Endothelial cell of umbilical vein (primary cell): ENCODE data around the gene GALNT9. TPM values are rescaled to one million over a fixed set of nuclear protein-coding genes. Genes with fewer than 3 reads are reported as not detected.

ENCODE experiments used
- BruUV-seq: library from RNA; stranded (reverse); fragments of 400-500 nt; replicated peaks from 2 replicates; lab custom pipeline; 2021; lab: Mats Ljungman, UMichigan
- CTCF ChIA-PET: fragments of 300-600, 350-600 bp; sonication (Branson Sonifier 250); formaldehyde crosslinking; loops from one replicate; lab custom pipeline; 2021; ENCODE audit warnings: antibody characterized with exemption, inconsistent platforms; lab: Charles Lee
- POLR2A ChIA-PET: fragments of 300-600, 350-600 bp; sonication (Branson Sonifier 250); formaldehyde crosslinking; loops from one replicate; lab custom pipeline; 2021; ENCODE audit warnings: antibody characterized with exemption, inconsistent platforms; lab: Charles Lee
- DNase-seq: peaks from one replicate; pipeline ENCODE4 v3.0.0-alpha.2; 2011; ENCODE audit warnings: low read depth, low spot score
- FAIRE-seq: peaks from 2 replicates; lab custom pipeline; 2011; peaks lifted over from hg19 to GRCh38; lab: Jason Lieb, UNC
- H2AFZ ChIP-seq: 2 replicates; pipeline ENCODE4 v1.6.0; 2012; ENCODE audit warnings: low read depth, low read length, control low read depth, inconsistent platforms
- H3K27ac ChIP-seq: 2 replicates; pipeline ENCODE4 v1.5.1; 2011; ENCODE audit warnings: low read depth, mild to moderate bottlenecking, control low read depth, low read length, moderate library complexity; ENCODE audit not compliant: insufficient read depth
- H3K27me3 ChIP-seq, 2 experiments: 2 replicates each; pipeline versions ENCODE4 v1.6.0 to v1.6.1; 2011; ENCODE audit warnings: low read length in 2 of 2, mixed read lengths in 1 of 2; ENCODE audit not compliant: control insufficient read depth in 2 of 2, insufficient read depth in 2 of 2
- H3K36me3 ChIP-seq, 2 experiments: 2 replicates in 1 of 2; 3 replicates in 1 of 2; pipeline ENCODE4 v1.5.1; 2011; ENCODE audit warnings: low read length in 2 of 2, mild to moderate bottlenecking in 1 of 2, moderate library complexity in 1 of 2; ENCODE audit not compliant: control insufficient read depth in 2 of 2, insufficient read depth in 2 of 2; ENCODE audit errors: extremely low read depth in 1 of 2
- H3K4me1 ChIP-seq: 3 replicates; pipeline ENCODE4 v1.5.1; 2011; ENCODE audit warnings: mild to moderate bottlenecking, low read length; ENCODE audit not compliant: control insufficient read depth, insufficient read depth; ENCODE audit errors: extremely low read depth
- H3K4me2 ChIP-seq: 2 replicates; pipeline ENCODE4 v1.6.1; 2011; ENCODE audit warnings: low read length, control low read depth, mixed read lengths; ENCODE audit not compliant: insufficient read depth
- H3K4me3 ChIP-seq, 3 experiments: fragments of 200-600 bp in 1 of 3; sonication (generic), shearing (Covaris generic) in 1 of 3; replicated peaks in 1 of 3; 2 replicates each; pipeline ENCODE4 v1.5.1; 2011 to 2016; ENCODE audit warnings: control low read depth in 3 of 3, low read length in 3 of 3, mild to moderate bottlenecking in 2 of 3, inconsistent platforms in 1 of 3, low read depth in 1 of 3, moderate library complexity in 1 of 3; ENCODE audit not compliant: insufficient read depth in 1 of 3
- H3K79me2 ChIP-seq: 2 replicates; pipeline ENCODE4 v1.6.0; 2012; ENCODE audit warnings: low read length, inconsistent platforms; ENCODE audit not compliant: control insufficient read depth, insufficient read depth
- H3K9ac ChIP-seq: replicated peaks from 2 replicates; pipeline ENCODE3; 2011; ENCODE audit warnings: low read length, control low read depth; ENCODE audit not compliant: insufficient read depth; ENCODE audit errors: extremely low read depth
- H3K9me1 ChIP-seq: replicated peaks from 3 replicates; pipeline ENCODE4 v1.6.0; 2011; ENCODE audit warnings: mild to moderate bottlenecking, low read length; ENCODE audit not compliant: control insufficient read depth, insufficient read depth; ENCODE audit errors: extremely low read depth
- H3K9me3 ChIP-seq: replicated peaks from 2 replicates; pipeline ENCODE4 v1.5.1; 2012; ENCODE audit warnings: low read length, inconsistent platforms; ENCODE audit not compliant: control insufficient read depth, insufficient read depth
- H4K20me1 ChIP-seq: replicated peaks from 2 replicates; pipeline ENCODE3; 2011; ENCODE audit warnings: mild to moderate bottlenecking, low read length; ENCODE audit not compliant: control insufficient read depth, insufficient read depth; ENCODE audit errors: extremely low read depth
- EZH2 ChIP-seq: IDR thresholded peaks from 2 replicates; pipeline ENCODE4 v1.6.1; 2012; ENCODE audit warnings: borderline replicate concordance, low read depth, mild to moderate bottlenecking, moderate library complexity, low read length, inconsistent platforms; ENCODE audit not compliant: severe bottlenecking
- FOS ChIP-seq: IDR thresholded peaks from 2 replicates; pipeline ENCODE4 v1.6.1; 2011; ENCODE audit warnings: mild to moderate bottlenecking, low read length, moderate library complexity, borderline replicate concordance; ENCODE audit not compliant: insufficient read depth
- GATA2 ChIP-seq: IDR thresholded peaks from 2 replicates; pipeline ENCODE4 v1.7.0; 2011; ENCODE audit warnings: low read depth, mild to moderate bottlenecking, moderate library complexity, mixed read lengths, low read length; ENCODE audit not compliant: insufficient read length, insufficient read depth
- JUN ChIP-seq: IDR thresholded peaks from 2 replicates; pipeline ENCODE4 v1.6.1; 2011; ENCODE audit warnings: borderline replicate concordance, low read depth; ENCODE audit not compliant: insufficient read length, insufficient read depth
- MYC ChIP-seq: IDR thresholded peaks from one replicate; pipeline ENCODE4 v1.6.1; 2011; ENCODE audit warnings: mild to moderate bottlenecking, low read depth, low read length
- POLR2A ChIP-seq: IDR thresholded peaks from 2 replicates; pipeline ENCODE4 v1.6.1; 2012; ENCODE audit warnings: low read depth, mild to moderate bottlenecking, control low read depth, low read length
- POLR2AphosphoS5 ChIP-seq: IDR thresholded peaks from 2 replicates; pipeline ENCODE4 v1.6.1; 2012; ENCODE audit warnings: low read depth, mild to moderate bottlenecking, control low read depth, low read length, moderate library complexity; ENCODE audit not compliant: insufficient read depth
- dilution Hi-C: fragments of 300-500 bp; cut with MboI; formaldehyde crosslinking; loops from one replicate; pipeline ENCODE4 v1.15.0; 2019; ENCODE audit warnings: low sequenced_read_pairs; ENCODE audit not compliant: extremely low pct_ligation_motif_present
- intact Hi-C: fragments of 100-400 bp; cut with micrococcal nuclease; formaldehyde crosslinking; loops from one replicate; pipeline ENCODE4 v1.10.0; 2022
- polyA plus RNA-seq, 4 experiments: library from polyadenylated mRNA; depleted of rRNA in 3 of 4; stranded (reverse) in 3 of 4; unstranded in 1 of 4; fragments of >200 nt; gene quantifications; 2 replicates each; pipeline versions ENCODE4 v1.2.1 to v1.2.3, GENCODE V29; 2011 to 2012; ENCODE audit warnings: missing spikeins in 1 of 4
- total RNA-seq: library from RNA; stranded (reverse); gene quantifications from 2 replicates; pipeline ENCODE4 v1.2.3, GENCODE V29; 2021
- TF ChIP-seq, protein P1 (sequence below), 2 donors: IDR thresholded peaks; 1 replicate in 1 of 2; 2 replicates in 1 of 2; pipeline ENCODE4 v1.5.1; 2011; ENCODE audit warnings: low read length in 2 of 2, mild to moderate bottlenecking in 2 of 2, moderate library complexity in 2 of 2, control low read depth in 1 of 2, inconsistent platforms in 1 of 2, low read depth in 1 of 2; ENCODE audit not compliant: insufficient read depth in 1 of 2; ENCODE audit errors: extremely low read depth in 1 of 2
- TF ChIP-seq, protein P2 (sequence below): IDR thresholded peaks from 2 replicates; pipeline ENCODE4 v1.6.1; 2011; ENCODE audit not compliant: insufficient read depth, insufficient read length

Gene GALNT9
- total and polyA plus RNA-seq, 2 donors (not counting 3 experiments of a cell fraction or from before 2014, with no cell fraction given), result 0.14 to 0.73 TPM

DNA sequence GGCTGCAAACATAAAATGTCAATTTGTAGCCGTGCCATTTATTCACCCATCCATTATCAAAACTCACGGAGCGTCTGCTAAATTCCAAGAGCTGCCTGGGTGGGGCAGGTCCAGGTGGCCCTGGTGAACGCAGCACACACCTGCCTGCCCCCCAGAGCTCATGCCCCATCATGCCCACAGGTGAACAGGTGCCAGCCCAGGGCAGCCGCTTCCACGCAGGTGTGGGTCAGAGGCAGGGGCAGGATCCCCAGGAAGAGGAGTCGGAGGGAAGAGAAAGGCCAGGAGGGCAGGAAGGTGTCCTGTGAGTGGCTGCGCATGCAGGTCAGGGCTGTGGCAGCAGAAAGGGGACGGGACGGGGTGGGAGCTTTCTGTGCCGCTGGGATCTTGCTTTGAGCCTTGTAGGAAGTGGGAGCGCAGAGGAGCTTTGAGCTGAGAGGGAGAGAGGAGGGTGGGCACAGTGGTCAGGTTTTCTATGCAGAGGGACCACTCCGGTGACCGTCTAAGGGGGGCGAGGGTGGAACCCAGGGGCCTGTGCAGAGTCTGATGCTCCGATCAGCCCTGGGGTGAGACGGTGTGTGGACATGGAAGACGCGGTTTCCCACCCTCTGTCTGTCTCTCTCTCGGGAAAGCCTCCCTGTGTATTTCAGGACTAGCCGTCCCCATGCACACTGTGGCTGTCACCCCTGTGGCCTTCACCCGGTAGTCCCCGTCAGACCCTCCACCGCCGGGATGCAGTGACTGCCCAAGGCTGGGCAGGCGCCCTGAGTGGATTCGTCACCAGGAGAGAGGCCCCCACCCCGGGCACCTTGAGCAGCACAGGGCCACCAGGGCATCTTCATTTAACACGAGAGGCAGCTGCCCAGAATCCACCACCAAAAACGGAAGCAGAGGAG is 26.7 kb downstream of the GALNT9 start:
- intact Hi-C loops, result no loop called here
- CTCF ChIA-PET, result no interaction called here
- H3K9me1 ChIP-seq, result no peaks in the 10 kb centered on the region
- H3K9ac ChIP-seq, result no peak overlapping the region
- H3K4me2 ChIP-seq, result no peak overlapping the region
- H3K9me3 ChIP-seq, result no peaks in the 10 kb centered on the region
- H2AFZ ChIP-seq, result no peak overlapping the region
- DNase-seq (no peak), FAIRE-seq (no peak)
- dilution Hi-C loops, result no loop called here
- H3K27me3 ChIP-seq, result no peaks in the 10 kb centered on the region
- BruUV-seq, result no TSS peak
- H3K4me3 ChIP-seq, result no peak overlapping the region
- H3K4me1 ChIP-seq, result no peaks in the 10 kb centered on the region
- no peaks in the 10 kb centered on the region for H3K79me2 ChIP-seq
- H4K20me1 ChIP-seq, result no peaks in the 10 kb centered on the region
- H3K36me3 ChIP-seq, result no peaks in the 10 kb centered on the region
- no peak overlapping the region for H3K27ac ChIP-seq
- POLR2A ChIA-PET, result no interaction called here
- no peak for TF ChIP-seq GATA2
- no peak for TF ChIP-seq FOS
- TF ChIP-seq, protein P1, sequence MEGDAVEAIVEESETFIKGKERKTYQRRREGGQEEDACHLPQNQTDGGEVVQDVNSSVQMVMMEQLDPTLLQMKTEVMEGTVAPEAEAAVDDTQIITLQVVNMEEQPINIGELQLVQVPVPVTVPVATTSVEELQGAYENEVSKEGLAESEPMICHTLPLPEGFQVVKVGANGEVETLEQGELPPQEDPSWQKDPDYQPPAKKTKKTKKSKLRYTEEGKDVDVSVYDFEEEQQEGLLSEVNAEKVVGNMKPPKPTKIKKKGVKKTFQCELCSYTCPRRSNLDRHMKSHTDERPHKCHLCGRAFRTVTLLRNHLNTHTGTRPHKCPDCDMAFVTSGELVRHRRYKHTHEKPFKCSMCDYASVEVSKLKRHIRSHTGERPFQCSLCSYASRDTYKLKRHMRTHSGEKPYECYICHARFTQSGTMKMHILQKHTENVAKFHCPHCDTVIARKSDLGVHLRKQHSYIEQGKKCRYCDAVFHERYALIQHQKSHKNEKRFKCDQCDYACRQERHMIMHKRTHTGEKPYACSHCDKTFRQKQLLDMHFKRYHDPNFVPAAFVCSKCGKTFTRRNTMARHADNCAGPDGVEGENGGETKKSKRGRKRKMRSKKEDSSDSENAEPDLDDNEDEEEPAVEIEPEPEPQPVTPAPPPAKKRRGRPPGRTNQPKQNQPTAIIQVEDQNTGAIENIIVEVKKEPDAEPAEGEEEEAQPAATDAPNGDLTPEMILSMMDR (IDR thresholded peaks at IDR 0.05; ENCODE audit: extremely low read depth in 1 of 2, insufficient read depth in 1 of 2, low read depth in 1 of 2, low read length in 2 of 2), result no peak
- TF ChIP-seq EZH2, result no peak
- TF ChIP-seq, protein P2, sequence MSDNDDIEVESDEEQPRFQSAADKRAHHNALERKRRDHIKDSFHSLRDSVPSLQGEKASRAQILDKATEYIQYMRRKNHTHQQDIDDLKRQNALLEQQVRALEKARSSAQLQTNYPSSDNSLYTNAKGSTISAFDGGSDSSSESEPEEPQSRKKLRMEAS, result no peak
- TF ChIP-seq MYC, result no peak
- TF ChIP-seq POLR2AphosphoS5, result no peak
- no peak for TF ChIP-seq JUN
- TF ChIP-seq POLR2A, result no peak
